ENCODE data around the gene MGRN1. TPM values are rescaled to one million over a fixed set of nuclear protein-coding genes. Genes with fewer than 3 reads are reported as not detected.

MGRN1 gene
- total and polyA plus RNA-seq, 2 experiments from 2014 or later = 14.0 to 26.4 TPM

DNA sequence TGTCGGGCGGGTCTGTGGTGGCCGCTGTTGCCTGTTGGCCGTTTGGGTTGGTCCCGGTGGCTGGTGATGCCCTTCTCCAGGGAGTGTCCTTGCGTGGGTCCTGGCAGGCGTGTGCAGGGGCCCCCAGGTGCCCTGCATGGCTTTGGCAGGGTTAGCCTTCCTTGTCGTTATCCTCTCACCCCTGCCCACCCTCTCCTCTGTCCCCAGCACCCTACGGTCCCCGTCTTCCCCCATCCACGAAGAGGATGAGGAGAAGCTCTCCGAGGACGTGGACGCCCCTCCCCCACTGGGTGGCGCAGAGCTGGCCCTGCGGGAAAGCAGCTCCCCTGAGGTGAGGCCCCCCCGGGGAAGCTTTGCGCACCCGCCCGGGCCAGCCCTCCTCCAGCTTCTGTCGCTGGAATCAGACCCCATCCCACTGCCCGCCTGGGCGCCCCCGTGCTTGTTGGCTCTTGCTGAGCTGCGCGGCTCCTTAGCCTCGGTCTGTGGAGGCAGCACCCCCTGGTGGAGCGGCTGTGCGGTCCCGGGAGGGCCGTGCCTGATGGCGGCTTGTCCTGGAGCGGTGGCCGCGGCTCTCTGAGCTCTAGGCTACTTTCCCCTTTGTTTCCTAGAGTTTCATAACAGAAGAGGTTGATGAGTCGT is 58.1 kb downstream of the MGRN1 start:
- Histone ChIP-seq H3K79me2 (ENCODE audit: insufficient read depth) (no peaks in the 10 kb centered on the region), H3K27ac (no peak overlapping the region), H3K9me3 (ENCODE audit: low read depth) (no peaks in the 10 kb centered on the region), H4K20me1 (ENCODE audit: insufficient read depth) (no peaks in the 10 kb centered on the region), H3K4me1 (ENCODE audit: insufficient read depth) (no peaks in the 10 kb centered on the region), H3K36me3 (ENCODE audit: low read depth) (no peaks in the 10 kb centered on the region; the same call in 1 of the 2 replicates), H3K9ac (no peak overlapping the region), H3K9me2 (ENCODE audit: insufficient read depth) (no peaks in the 10 kb centered on the region), H3K27me3 (replicated peaks; ENCODE audit: insufficient read depth) (no peaks in the 10 kb centered on the region), H3F3A (ENCODE audit: insufficient read depth) (no peaks in the 10 kb centered on the region), H2AFZ (no peak overlapping the region), H3K4me2 (ENCODE audit: unreplicated experiment) (no peak overlapping the region), H3K4me3 (no peak overlapping the region)
- 90 to 93% methylated on average over 35 to 36 of the region's 36 CpGs for WGBS, 2 experiments (ENCODE audit: low coverage in 1 of 2, low lambda C conversion rate in 2 of 2, missing lambda C conversion rate in 2 of 2)
- no peak for TF ChIP-seq EZH2phosphoT487 (IDR thresholded peaks at IDR 0.05; ENCODE audit: insufficient read depth, low read depth)
- no peak for TF ChIP-seq EZH2 (IDR thresholded peaks at IDR 0.05; ENCODE audit: insufficient read depth, poor library complexity, severe bottlenecking)
- DNase-seq = peak; percentile 30
- in situ Hi-C loops (cut with MboI) = no loop called here

DNA sequence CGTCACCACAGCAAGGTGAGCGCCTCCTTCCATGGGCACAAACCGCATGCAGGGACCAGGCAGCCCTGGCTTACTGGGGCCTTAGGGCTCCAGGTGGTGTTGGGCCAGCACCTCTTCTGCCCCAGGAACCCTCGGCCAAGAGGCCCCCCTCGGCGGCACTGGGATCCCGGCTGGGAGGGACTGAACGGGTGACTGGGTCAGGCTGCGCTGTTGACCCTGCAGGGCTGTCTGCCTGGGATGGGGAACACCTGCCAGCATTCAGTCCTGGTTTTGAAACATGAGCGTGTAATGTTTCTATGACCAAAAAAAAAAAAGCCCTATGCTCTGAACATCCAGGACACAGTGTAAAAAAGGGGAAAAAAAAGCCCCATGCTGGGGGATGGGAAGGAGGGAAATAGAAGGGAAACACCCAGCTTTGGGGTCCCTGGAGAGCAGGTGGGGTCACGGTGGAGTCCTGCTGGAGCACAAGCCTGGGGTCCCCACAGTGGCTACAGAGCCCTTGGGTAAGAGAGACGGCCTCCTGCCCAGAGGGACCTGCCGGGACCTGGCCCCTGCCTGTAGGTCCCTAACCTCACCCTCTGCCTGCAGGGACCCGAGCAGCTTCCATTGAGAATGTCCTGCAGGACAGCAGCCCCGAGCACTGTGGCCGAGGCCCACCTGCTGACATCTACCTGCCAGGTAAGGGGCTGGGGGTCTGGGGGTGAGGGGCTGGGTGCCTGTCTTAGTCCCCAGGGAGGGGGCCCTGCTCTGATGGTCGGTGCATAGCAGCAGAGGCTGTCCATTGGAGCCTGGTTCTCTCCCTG is 58.8 kb downstream of the MGRN1 start:
- WGBS, 2 experiments (ENCODE audit: low coverage in 1 of 2, low lambda C conversion rate in 2 of 2, missing lambda C conversion rate in 2 of 2) = 93% methylated on average over 17 of the region's 17 CpGs
- Histone ChIP-seq H3K9me2 (ENCODE audit: insufficient read depth) (no peaks in the 10 kb centered on the region), H3K9ac (no peak overlapping the region), H3K79me2 (ENCODE audit: insufficient read depth) (no peaks in the 10 kb centered on the region), H2AFZ (no peak overlapping the region), H3F3A (ENCODE audit: insufficient read depth) (no peaks in the 10 kb centered on the region), H3K4me3 (no peak overlapping the region), H3K9me3 (ENCODE audit: low read depth) (no peaks in the 10 kb centered on the region), H3K4me1 (ENCODE audit: insufficient read depth) (no peaks in the 10 kb centered on the region), H3K4me2 (ENCODE audit: unreplicated experiment) (no peak overlapping the region), H3K27ac (no peak overlapping the region), H3K27me3 (replicated peaks; ENCODE audit: insufficient read depth) (no peaks in the 10 kb centered on the region), H4K20me1 (ENCODE audit: insufficient read depth) (no peaks in the 10 kb centered on the region), H3K36me3 (ENCODE audit: low read depth) (no peaks in the 10 kb centered on the region; the same call in 1 of the 2 replicates)
- TF ChIP-seq EZH2phosphoT487 (IDR thresholded peaks at IDR 0.05; ENCODE audit: insufficient read depth, low read depth) (no peak), EZH2 (IDR thresholded peaks at IDR 0.05; ENCODE audit: insufficient read depth, poor library complexity, severe bottlenecking) (no peak)
- in situ Hi-C loops (cut with MboI) = no loop called here
- no peak for DNase-seq

DNA sequence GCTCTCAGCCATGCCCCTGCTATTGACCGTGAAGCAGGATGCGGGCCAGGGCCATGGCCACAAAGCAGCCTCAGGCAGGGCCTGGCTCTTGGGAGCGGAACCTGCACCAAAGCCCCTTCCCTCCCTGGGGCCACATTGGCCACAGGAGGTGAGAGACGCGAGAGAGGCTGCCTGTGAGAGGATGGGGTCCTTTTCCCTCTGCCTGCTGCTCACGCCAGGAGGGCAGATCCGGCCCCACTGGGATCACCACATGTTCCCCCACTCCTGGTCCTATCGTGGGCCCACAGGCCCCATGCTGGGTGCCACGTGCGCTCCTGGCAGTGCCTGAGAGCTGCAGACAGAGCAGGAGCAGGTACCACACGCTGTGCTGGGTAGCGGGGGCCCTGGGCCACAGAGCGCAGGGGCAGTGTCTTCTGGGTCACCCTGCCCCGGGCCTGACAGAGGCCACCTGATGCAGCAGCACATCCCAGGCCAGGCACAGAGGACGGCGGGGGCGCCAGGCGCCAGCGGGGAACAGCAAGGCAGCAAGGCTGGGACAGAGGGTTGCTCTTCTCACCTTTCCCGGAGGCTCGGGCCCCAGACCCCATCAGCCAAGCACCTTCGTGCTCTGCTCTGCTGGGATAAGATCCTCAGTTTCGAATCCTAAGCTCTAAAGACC is 59.6 kb downstream of the MGRN1 start:
- Histone ChIP-seq H3K4me2 (ENCODE audit: unreplicated experiment) (no peak overlapping the region), H3K27me3 (replicated peaks; ENCODE audit: insufficient read depth) (no peaks in the 10 kb centered on the region), H3K27ac (no peak overlapping the region), H2AFZ (no peak overlapping the region), H3K4me1 (ENCODE audit: insufficient read depth) (no peaks in the 10 kb centered on the region), H3F3A (ENCODE audit: insufficient read depth) (no peaks in the 10 kb centered on the region), H3K79me2 (ENCODE audit: insufficient read depth) (no peaks in the 10 kb centered on the region), H3K9me3 (ENCODE audit: low read depth) (no peaks in the 10 kb centered on the region), H3K9me2 (ENCODE audit: insufficient read depth) (no peaks in the 10 kb centered on the region), H3K4me3 (no peak overlapping the region), H3K9ac (no peak overlapping the region), H4K20me1 (ENCODE audit: insufficient read depth) (no peaks in the 10 kb centered on the region), H3K36me3 (ENCODE audit: low read depth) (no peaks in the 10 kb centered on the region; the same call in 1 of the 2 replicates)
- 92 to 94% methylated on average over 23 of the region's 23 CpGs for WGBS, 2 experiments (ENCODE audit: low coverage in 1 of 2, low lambda C conversion rate in 2 of 2, missing lambda C conversion rate in 2 of 2)
- no peak for DNase-seq
- no peak for TF ChIP-seq EZH2phosphoT487 (IDR thresholded peaks at IDR 0.05; ENCODE audit: insufficient read depth, low read depth)
- TF ChIP-seq EZH2 (IDR thresholded peaks at IDR 0.05; ENCODE audit: insufficient read depth, poor library complexity, severe bottlenecking) = no peak
- in situ Hi-C loops (cut with MboI) = no loop called here

DNA sequence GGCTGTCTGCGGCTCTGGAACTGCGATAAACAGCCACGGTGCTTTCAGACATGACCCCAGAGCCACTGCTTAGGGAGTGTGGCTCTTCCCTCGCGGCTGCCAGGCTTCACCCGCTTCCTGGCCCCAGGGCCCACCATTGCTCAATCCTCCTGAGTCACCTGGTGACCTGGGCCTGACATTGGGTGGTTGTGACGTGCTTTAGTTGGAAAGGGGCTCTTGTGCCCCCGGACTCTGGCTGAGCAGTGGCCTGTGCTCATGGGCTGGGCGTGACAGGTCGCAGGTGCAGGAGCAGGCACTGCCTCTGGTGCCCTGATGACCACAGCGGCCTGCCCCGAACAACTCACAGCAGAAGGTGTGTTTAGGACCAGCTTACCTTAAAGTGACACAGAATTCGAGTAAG is 60.1 kb downstream of the MGRN1 start:
- no peaks in the 10 kb centered on the region for H3K27me3 ChIP-seq (replicated peaks; ENCODE audit: insufficient read depth)
- H3K4me2 ChIP-seq (ENCODE audit: unreplicated experiment) = no peak overlapping the region
- TF ChIP-seq EZH2phosphoT487 (IDR thresholded peaks at IDR 0.05; ENCODE audit: insufficient read depth, low read depth) (no peak), EZH2 (IDR thresholded peaks at IDR 0.05; ENCODE audit: insufficient read depth, poor library complexity, severe bottlenecking) (no peak)
- H3K27ac ChIP-seq = no peak overlapping the region
- no peak for DNase-seq
- no peak overlapping the region for H3K9ac ChIP-seq
- no peaks in the 10 kb centered on the region for H4K20me1 ChIP-seq (ENCODE audit: insufficient read depth)
- no peaks in the 10 kb centered on the region for H3F3A ChIP-seq (ENCODE audit: insufficient read depth)
- H3K9me2 ChIP-seq (ENCODE audit: insufficient read depth) = no peaks in the 10 kb centered on the region
- H2AFZ ChIP-seq = no peak overlapping the region
- no peak overlapping the region for H3K4me3 ChIP-seq
- H3K4me1 ChIP-seq (ENCODE audit: insufficient read depth) = no peaks in the 10 kb centered on the region
- H3K79me2 ChIP-seq (ENCODE audit: insufficient read depth) = no peaks in the 10 kb centered on the region
- WGBS, 2 experiments (ENCODE audit: low coverage in 1 of 2, low lambda C conversion rate in 2 of 2, missing lambda C conversion rate in 2 of 2) = 96% methylated on average over 13 of the region's 13 CpGs
- in situ Hi-C loops (cut with MboI) = no loop called here
- no peaks in the 10 kb centered on the region for H3K9me3 ChIP-seq (ENCODE audit: low read depth)
- H3K36me3 ChIP-seq (ENCODE audit: low read depth) = no peaks in the 10 kb centered on the region; the same call in 1 of the 2 replicates

Measured in GM23248 (cell line).